ENCODE data around the gene OR52E6. TPM values are rescaled to one million over a fixed set of nuclear protein-coding genes. Genes with fewer than 3 reads are reported as not detected.

OR52E6 gene
- not detected in 2 replicates for total RNA-seq

GRCh38 chr11:5841797-5842196, at the start of gene OR52E6:
Gene OR52E6, minus strand, starts transcription at chr11:5841897. Its CDS starts 0 bp downstream, at chr11:5841897.

DNA sequence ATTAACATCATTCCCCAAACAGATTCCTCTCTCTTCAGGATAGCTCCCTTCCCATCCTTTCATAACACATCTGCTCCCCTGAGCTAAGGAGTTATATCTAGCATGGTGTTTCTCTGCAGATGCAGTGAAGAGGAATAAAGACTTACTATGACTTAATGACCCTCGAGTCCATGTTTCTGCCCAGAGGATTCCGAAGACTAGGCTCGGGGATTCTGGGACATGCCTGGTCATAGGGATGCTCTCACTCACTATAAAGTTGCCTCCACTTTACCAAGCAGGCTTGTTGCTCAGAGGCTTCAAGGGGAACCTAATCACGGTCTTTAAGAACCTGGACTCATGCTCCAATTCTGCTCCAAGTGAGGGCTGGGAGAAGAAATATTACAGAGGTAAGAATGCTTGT, 38.6 kb upstream of the OR52E6 start, which contains the start of gene OR52E4:
Gene OR52E4 (plus strand): TSS at position 301 of the 400 bp plus-strand sequence. CDS start 3,664 bp downstream, outside the sequence.

DNA sequence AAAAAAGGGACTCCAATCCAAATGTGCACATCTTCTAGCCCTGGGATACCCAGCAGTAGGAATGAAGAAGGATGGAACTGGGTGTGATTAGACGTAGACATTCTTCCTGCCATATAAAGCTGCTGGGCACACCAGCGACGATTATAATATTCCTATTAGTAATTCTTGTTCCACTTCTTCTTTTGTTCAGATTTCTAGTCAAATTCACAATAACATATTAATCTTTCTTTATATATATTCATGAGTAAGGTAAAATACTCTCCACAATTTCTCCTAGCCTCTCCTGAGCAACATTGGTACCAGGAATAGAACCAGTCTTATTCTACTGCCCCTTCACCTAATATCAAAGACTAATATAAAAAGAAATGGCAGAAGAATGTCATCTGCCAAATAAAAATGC, 15.9 kb upstream of the OR52E6 start, which contains the start of gene OR52E8:
Gene OR52E8 (minus strand): TSS at position 101 of the 400 bp plus-strand sequence. CDS start 0 bp downstream, at position 101.

GRCh38 chr11:5808500-5809121, 33.1 kb downstream of the OR52E6 start, which contains the start of gene OR52N2:
Gene OR52N2, plus strand, starts transcription at chr11:5808924. Its CDS starts 11,412 bp downstream, at chr11:5820336.

DNA sequence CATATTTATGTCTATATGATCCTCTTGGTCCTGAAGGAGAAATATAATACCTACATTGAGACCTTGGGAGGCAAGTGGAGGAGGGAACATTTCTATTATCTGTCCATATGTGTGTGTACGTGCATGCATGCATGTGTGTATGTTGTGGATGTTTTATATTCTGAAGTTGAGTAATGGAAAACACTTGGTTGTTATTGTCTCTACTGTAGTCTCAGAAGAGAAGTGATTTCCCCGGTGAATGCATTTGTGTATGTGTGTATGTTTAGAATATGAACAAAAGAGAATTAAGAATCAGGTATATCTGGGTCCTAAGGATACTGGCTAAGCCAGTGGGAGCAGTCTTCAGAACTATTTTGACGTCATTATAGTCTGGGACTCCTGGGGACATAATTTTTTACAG, 50.5 kb downstream of the OR52E6 start, which contains the start of gene OR52N1:
Gene OR52N1 (minus strand): TSS at position 101 of the 400 bp plus-strand sequence. CDS start 2,449 bp downstream, outside the sequence.

Other genes starting within 250 kb of the OR52E6 start
- gene TRIM6, start 245.3 kb downstream of the OR52E6 start, total RNA-seq: 7.1 and 8.6 TPM in 2 replicates
- gene TRIM34, start 216.9 kb downstream of the OR52E6 start, total RNA-seq: 16.5 and 18.5 TPM in 2 replicates
- gene TRIM5, start 156.8 kb downstream of the OR52E6 start, total RNA-seq: 22.8 and 31.9 TPM in 2 replicates
- gene TRIM22, start 152.1 kb downstream of the OR52E6 start, total RNA-seq: 49.6 and 55.1 TPM in 2 replicates
- gene OR56B1, start 105.4 kb downstream of the OR52E6 start, total RNA-seq: not detected in 2 replicates
- gene OR52N4, start 87.7 kb downstream of the OR52E6 start, total RNA-seq: not detected in 2 replicates
- gene OR52N5, start 58.5 kb downstream of the OR52E6 start, total RNA-seq: not detected in 2 replicates
- gene OR52N1, start 50.6 kb downstream of the OR52E6 start, total RNA-seq: not detected in 2 replicates
- gene OR52N2, start 33.0 kb downstream of the OR52E6 start, total RNA-seq: not detected in 2 replicates
- gene OR52E8, start 15.8 kb upstream of the OR52E6 start, total RNA-seq: not detected in 2 replicates
- not detected in 2 replicates for gene OR52E4, start 38.7 kb upstream of the OR52E6 start, total RNA-seq
- gene OR52E5, start 51.3 kb upstream of the OR52E6 start, total RNA-seq: not detected in 2 replicates
- not detected in 2 replicates for gene OR56A3, start 100.4 kb upstream of the OR52E6 start, total RNA-seq
- not detected in 2 replicates for gene OR56A5, start 126.6 kb upstream of the OR52E6 start, total RNA-seq
- gene OR52L1, start 145.1 kb upstream of the OR52E6 start, total RNA-seq: not detected in 2 replicates
- not detected in 2 replicates for gene OR56A4, start 165.0 kb upstream of the OR52E6 start, total RNA-seq
- gene OR56A1, start 188.9 kb upstream of the OR52E6 start, total RNA-seq: not detected in 2 replicates